ENCODE results near the gene FAM222A.

GRCh38 chr12:109814600-109815150, 101.0 kb downstream of the FAM222A start:
- TF ChIP-seq CTCF (IDR thresholded peaks at IDR 0.05; ENCODE audit: insufficient read depth, low read length) = no peak
- TF ChIP-seq POLR2AphosphoS5 (IDR thresholded peaks at IDR 0.05; ENCODE audit: low read depth) = no peak
- TF ChIP-seq, protein P1, sequence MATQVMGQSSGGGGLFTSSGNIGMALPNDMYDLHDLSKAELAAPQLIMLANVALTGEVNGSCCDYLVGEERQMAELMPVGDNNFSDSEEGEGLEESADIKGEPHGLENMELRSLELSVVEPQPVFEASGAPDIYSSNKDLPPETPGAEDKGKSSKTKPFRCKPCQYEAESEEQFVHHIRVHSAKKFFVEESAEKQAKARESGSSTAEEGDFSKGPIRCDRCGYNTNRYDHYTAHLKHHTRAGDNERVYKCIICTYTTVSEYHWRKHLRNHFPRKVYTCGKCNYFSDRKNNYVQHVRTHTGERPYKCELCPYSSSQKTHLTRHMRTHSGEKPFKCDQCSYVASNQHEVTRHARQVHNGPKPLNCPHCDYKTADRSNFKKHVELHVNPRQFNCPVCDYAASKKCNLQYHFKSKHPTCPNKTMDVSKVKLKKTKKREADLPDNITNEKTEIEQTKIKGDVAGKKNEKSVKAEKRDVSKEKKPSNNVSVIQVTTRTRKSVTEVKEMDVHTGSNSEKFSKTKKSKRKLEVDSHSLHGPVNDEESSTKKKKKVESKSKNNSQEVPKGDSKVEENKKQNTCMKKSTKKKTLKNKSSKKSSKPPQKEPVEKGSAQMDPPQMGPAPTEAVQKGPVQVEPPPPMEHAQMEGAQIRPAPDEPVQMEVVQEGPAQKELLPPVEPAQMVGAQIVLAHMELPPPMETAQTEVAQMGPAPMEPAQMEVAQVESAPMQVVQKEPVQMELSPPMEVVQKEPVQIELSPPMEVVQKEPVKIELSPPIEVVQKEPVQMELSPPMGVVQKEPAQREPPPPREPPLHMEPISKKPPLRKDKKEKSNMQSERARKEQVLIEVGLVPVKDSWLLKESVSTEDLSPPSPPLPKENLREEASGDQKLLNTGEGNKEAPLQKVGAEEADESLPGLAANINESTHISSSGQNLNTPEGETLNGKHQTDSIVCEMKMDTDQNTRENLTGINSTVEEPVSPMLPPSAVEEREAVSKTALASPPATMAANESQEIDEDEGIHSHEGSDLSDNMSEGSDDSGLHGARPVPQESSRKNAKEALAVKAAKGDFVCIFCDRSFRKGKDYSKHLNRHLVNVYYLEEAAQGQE (IDR thresholded peaks at IDR 0.05; ENCODE audit: insufficient replicate concordance, low read depth) = no peak
- no peak for TF ChIP-seq GABPA (IDR thresholded peaks at IDR 0.05; ENCODE audit: low read depth)
